22Rv1 (cell line): ENCODE data around the gene ARHGEF6.

Source experiments
- ZFX ChIP-seq: fragments of 450-650 bp; IDR thresholded peaks from 2 replicates; pipeline ENCODE4 v1.6.1; 2017; ENCODE audit warnings: antibody characterized with exemption, borderline replicate concordance
- TF ChIP-seq, protein P1 (sequence below): fragments of 450-650 bp; IDR thresholded peaks from 2 replicates; pipeline ENCODE4 v1.5.1; 2017; ENCODE audit warnings: mild to moderate bottlenecking

DNA sequence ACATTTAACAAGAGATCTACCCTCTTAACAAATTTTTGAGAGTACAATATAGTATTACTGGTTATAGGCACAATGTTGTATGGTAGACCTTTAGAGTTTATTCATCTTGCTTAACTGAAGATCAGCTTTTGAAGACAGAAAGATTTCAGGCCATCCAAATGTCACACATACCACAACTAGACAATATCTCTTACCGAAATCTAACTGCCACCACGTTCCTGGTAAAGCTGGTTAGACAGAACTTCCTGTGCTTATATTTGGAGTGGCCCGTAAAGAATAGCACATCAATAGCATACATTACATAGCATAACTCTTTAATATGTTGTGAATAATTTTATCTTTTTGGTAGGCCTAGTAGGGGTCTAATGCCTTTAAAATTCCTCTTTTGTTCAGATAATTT lies 29.8 kb upstream of the ARHGEF6 start:
- TF ChIP-seq, protein P1, sequence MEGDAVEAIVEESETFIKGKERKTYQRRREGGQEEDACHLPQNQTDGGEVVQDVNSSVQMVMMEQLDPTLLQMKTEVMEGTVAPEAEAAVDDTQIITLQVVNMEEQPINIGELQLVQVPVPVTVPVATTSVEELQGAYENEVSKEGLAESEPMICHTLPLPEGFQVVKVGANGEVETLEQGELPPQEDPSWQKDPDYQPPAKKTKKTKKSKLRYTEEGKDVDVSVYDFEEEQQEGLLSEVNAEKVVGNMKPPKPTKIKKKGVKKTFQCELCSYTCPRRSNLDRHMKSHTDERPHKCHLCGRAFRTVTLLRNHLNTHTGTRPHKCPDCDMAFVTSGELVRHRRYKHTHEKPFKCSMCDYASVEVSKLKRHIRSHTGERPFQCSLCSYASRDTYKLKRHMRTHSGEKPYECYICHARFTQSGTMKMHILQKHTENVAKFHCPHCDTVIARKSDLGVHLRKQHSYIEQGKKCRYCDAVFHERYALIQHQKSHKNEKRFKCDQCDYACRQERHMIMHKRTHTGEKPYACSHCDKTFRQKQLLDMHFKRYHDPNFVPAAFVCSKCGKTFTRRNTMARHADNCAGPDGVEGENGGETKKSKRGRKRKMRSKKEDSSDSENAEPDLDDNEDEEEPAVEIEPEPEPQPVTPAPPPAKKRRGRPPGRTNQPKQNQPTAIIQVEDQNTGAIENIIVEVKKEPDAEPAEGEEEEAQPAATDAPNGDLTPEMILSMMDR, result no peak
- no peak for TF ChIP-seq ZFX
